HEK293 (cell line): Measurements from ENCODE around the gene EPAS1.

Experiments used
- CTCF ChIA-PET: fragments of 350-600 bp; formaldehyde crosslinking; extraction: SDS; loops from one replicate; lab custom pipeline; 2021; ENCODE audit warnings: antibody characterized with exemption; lab: Yijun Ruan, JAX
- POLR2A ChIA-PET: fragments of 300-600 bp; formaldehyde crosslinking; extraction: SDS; loops from one replicate; lab custom pipeline; 2020; ENCODE audit warnings: antibody characterized with exemption, inconsistent platforms; lab: Yijun Ruan, JAX
- H3K27ac ChIP-seq: fragments of 200-500 bp; sonication (Bioruptor generic); 2 replicates; pipeline ENCODE4 v1.5.1; 2014; ENCODE audit warnings: low read depth, low read length, control low read depth, inconsistent platforms; ENCODE audit errors: extremely low read depth
- H3K36me3 ChIP-seq, 2 experiments: fragments of 200-500 bp in 1 of 2; sonication (Bioruptor generic) in 1 of 2; 1 replicate in 1 of 2; 2 replicates in 1 of 2; pipeline ENCODE4 v1.5.1; 2014 to 2017; ENCODE audit warnings: inconsistent platforms in 2 of 2, low read length in 2 of 2; ENCODE audit not compliant: control insufficient read depth in 2 of 2, insufficient read depth in 1 of 2
- H3K4me1 ChIP-seq: fragments of 200-500 bp; sonication (Bioruptor generic); 2 replicates; pipeline ENCODE4 v1.5.1; 2014; ENCODE audit warnings: mild to moderate bottlenecking, low read length, inconsistent platforms; ENCODE audit not compliant: control insufficient read depth, insufficient read depth
- H3K4me3 ChIP-seq: 2 replicates; pipeline ENCODE4 v1.5.1; 2011; ENCODE audit warnings: low read depth, mild to moderate bottlenecking, control low read depth, low read length, moderate library complexity
- H3K9me3 ChIP-seq: fragments of 200-500 bp; sonication (Bioruptor generic); 2 replicates; pipeline ENCODE4 v1.5.1; 2014; ENCODE audit warnings: low read depth, low read length, inconsistent platforms; ENCODE audit not compliant: control insufficient read depth, insufficient read depth
- GFI1B ChIP-seq: fragments of 450-650 bp; formaldehyde crosslinking; IDR thresholded peaks from 2 replicates; pipeline ENCODE4 v1.5.1; 2016; ENCODE audit warnings: missing biosample characterization, missing genetic modification characterization
- GLIS1 ChIP-seq: fragments of 450-650 bp; formaldehyde crosslinking; IDR thresholded peaks from 2 replicates; pipeline ENCODE4 v1.5.1; 2016; ENCODE audit warnings: missing biosample characterization, missing genetic modification characterization
- KLF9 ChIP-seq: fragments of 450-650 bp; formaldehyde crosslinking; IDR thresholded peaks from 2 replicates; pipeline ENCODE4 v1.5.1; 2016; ENCODE audit warnings: missing biosample characterization, missing genetic modification characterization, low read depth
- SCRT1 ChIP-seq: fragments of 450-650 bp; formaldehyde crosslinking; IDR thresholded peaks from 2 replicates; pipeline ENCODE4 v1.5.1; 2016; ENCODE audit warnings: missing biosample characterization, missing genetic modification characterization, borderline replicate concordance
- TRIM28 ChIP-seq: IDR thresholded peaks from 2 replicates; pipeline ENCODE4 v1.6.1; 2011; ENCODE audit warnings: low read length, control low read depth, borderline replicate concordance
- ZBTB1 ChIP-seq: fragments of 450-650 bp; formaldehyde crosslinking; IDR thresholded peaks from 2 replicates; pipeline ENCODE4 v1.5.1; 2016; ENCODE audit warnings: missing biosample characterization, missing genetic modification characterization
- ZBTB11 ChIP-seq: fragments of 450-650 bp; formaldehyde crosslinking; conservative IDR thresholded peaks from 2 replicates; pipeline ENCODE4 v1.5.1; 2016; ENCODE audit warnings: low read depth, missing biosample characterization, missing genetic modification characterization
- ZBTB6 ChIP-seq: fragments of 450-650 bp; formaldehyde crosslinking; IDR thresholded peaks from 2 replicates; pipeline ENCODE4 v1.5.1; 2017; ENCODE audit warnings: missing biosample characterization, missing genetic modification characterization
- ZNF174 ChIP-seq: fragments of 450-650 bp; formaldehyde crosslinking; IDR thresholded peaks from 2 replicates; pipeline ENCODE4 v1.5.0; 2017; ENCODE audit warnings: missing biosample characterization, mild to moderate bottlenecking, missing genetic modification characterization
- ZNF274 ChIP-seq, 2 experiments: fragments of 200-500 bp in 1 of 2; fragments of 450-650 bp in 1 of 2; sonication (Bioruptor generic) in 1 of 2; formaldehyde crosslinking in 1 of 2; IDR thresholded peaks; 2 replicates each; pipeline versions ENCODE4 v1.5.1 to v1.6.1; 2014 to 2016; ENCODE audit warnings: borderline replicate concordance in 1 of 2, inconsistent platforms in 1 of 2, low read length in 1 of 2, missing biosample characterization in 1 of 2, missing genetic modification characterization in 1 of 2
- ZNF341 ChIP-seq: fragments of 450-650 bp; formaldehyde crosslinking; IDR thresholded peaks from 2 replicates; pipeline ENCODE4; 2016; ENCODE audit warnings: low read depth, missing biosample characterization, missing genetic modification characterization
- ZNF433 ChIP-seq: fragments of 450-650 bp; formaldehyde crosslinking; IDR thresholded peaks from 2 replicates; pipeline ENCODE4 v1.5.1; 2016; ENCODE audit warnings: missing biosample characterization, missing genetic modification characterization, low read depth
- ZNF473 ChIP-seq: fragments of 450-650 bp; formaldehyde crosslinking; IDR thresholded peaks from 2 replicates; pipeline ENCODE4 v1.5.1; 2017; ENCODE audit warnings: missing biosample characterization, missing genetic modification characterization
- ZNF501 ChIP-seq: fragments of 450-650 bp; formaldehyde crosslinking; IDR thresholded peaks from 2 replicates; pipeline ENCODE4 v1.5.1; 2016; ENCODE audit warnings: missing biosample characterization, missing genetic modification characterization
- ZNF600 ChIP-seq: fragments of 450-650 bp; formaldehyde crosslinking; IDR thresholded peaks from 2 replicates; pipeline ENCODE4 v1.5.1; 2016; ENCODE audit warnings: missing biosample characterization, missing genetic modification characterization
- ZNF664 ChIP-seq: fragments of 450-650 bp; formaldehyde crosslinking; IDR thresholded peaks from 2 replicates; pipeline ENCODE4 v1.5.1; 2016; ENCODE audit warnings: missing biosample characterization, missing genetic modification characterization
- ZNF701 ChIP-seq: fragments of 450-650 bp; formaldehyde crosslinking; IDR thresholded peaks from 2 replicates; pipeline ENCODE4 v1.5.1; 2016; ENCODE audit warnings: missing biosample characterization, missing genetic modification characterization
- ZNF792 ChIP-seq: fragments of 450-650 bp; formaldehyde crosslinking; IDR thresholded peaks from 2 replicates; pipeline ENCODE4 v1.5.1; 2016; ENCODE audit warnings: missing biosample characterization, missing genetic modification characterization
- TF ChIP-seq, protein P1 (sequence below): fragments of 450-650 bp; formaldehyde crosslinking; IDR thresholded peaks from 2 replicates; pipeline ENCODE4 v1.5.1; 2016; ENCODE audit warnings: missing biosample characterization, missing genetic modification characterization
- TF ChIP-seq, protein P2 (sequence below): fragments of 450-650 bp; formaldehyde crosslinking; conservative IDR thresholded peaks from 2 replicates; pipeline ENCODE4 v1.5.1; 2016; ENCODE audit warnings: low read depth, missing biosample characterization, missing genetic modification characterization
- TF ChIP-seq, protein P3 (sequence below): fragments of 450-650 bp; formaldehyde crosslinking; IDR thresholded peaks from 2 replicates; pipeline ENCODE4 v1.5.1; 2017; ENCODE audit warnings: missing biosample characterization, missing genetic modification characterization

EPAS1 gene

DNA sequence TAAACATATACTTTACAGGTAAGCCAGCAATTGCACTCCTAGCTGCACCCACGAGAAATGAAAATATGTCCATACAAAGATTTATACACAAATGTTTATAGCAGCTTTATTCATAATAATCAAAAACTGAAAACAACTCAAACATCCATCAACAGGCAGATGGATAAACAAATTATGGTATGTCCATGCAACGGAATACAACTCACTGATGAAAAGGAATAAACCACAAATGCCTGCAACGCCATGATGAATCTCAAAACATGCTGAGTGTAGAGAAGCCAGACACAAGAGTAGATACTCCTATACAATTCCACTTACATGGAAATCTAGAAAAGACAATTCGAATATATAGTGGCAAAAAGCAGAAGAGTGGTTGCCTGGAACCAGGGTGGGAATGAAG is 76.0 kb downstream of the EPAS1 start:
- Histone ChIP-seq H3K27ac (no peak overlapping the region), H3K36me3 (peaks cover 10 to 65% of the 10 kb centered on the region in 2 experiments; a peak in 2 of 3 replicates), H3K4me1 (no peaks in the 10 kb centered on the region), H3K9me3 (no peaks in the 10 kb centered on the region), H3K4me3 (no peak overlapping the region)
- ChIA-PET POLR2A (no interaction called here), CTCF (interaction anchor here (1.0 kb wide), 3 partner anchors 10 to 362 kb away, joined by 4 to 5 read pairs (median 4); no protein-coding TSS in a partner anchor)
- TF ChIP-seq GLIS1 (tag by site-specific recombination) (no peak), ZNF600 (no peak), SCRT1 (tag by site-specific recombination) (no peak), ZNF664 (tag by site-specific recombination) (no peak), ZNF274 (IDR thresholded peaks at IDR 0.05; ENCODE audit: low read length) (no peak), ZNF274 (tag by site-specific recombination; IDR thresholded peaks at IDR 0.05; ENCODE audit: borderline replicate concordance) (no peak), ZBTB1 (tag by site-specific recombination) (no peak), TRIM28 (no peak), ZNF473 (tag by site-specific recombination) (no peak), ZNF701 (tag by site-specific recombination) (no peak), ZNF792 (tag by site-specific recombination) (no peak)
- TF ChIP-seq, protein P1, sequence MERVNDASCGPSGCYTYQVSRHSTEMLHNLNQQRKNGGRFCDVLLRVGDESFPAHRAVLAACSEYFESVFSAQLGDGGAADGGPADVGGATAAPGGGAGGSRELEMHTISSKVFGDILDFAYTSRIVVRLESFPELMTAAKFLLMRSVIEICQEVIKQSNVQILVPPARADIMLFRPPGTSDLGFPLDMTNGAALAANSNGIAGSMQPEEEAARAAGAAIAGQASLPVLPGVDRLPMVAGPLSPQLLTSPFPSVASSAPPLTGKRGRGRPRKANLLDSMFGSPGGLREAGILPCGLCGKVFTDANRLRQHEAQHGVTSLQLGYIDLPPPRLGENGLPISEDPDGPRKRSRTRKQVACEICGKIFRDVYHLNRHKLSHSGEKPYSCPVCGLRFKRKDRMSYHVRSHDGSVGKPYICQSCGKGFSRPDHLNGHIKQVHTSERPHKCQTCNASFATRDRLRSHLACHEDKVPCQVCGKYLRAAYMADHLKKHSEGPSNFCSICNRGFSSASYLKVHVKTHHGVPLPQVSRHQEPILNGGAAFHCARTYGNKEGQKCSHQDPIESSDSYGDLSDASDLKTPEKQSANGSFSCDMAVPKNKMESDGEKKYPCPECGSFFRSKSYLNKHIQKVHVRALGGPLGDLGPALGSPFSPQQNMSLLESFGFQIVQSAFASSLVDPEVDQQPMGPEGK (tag by site-specific recombination), result no peak
- TF ChIP-seq, protein P2, sequence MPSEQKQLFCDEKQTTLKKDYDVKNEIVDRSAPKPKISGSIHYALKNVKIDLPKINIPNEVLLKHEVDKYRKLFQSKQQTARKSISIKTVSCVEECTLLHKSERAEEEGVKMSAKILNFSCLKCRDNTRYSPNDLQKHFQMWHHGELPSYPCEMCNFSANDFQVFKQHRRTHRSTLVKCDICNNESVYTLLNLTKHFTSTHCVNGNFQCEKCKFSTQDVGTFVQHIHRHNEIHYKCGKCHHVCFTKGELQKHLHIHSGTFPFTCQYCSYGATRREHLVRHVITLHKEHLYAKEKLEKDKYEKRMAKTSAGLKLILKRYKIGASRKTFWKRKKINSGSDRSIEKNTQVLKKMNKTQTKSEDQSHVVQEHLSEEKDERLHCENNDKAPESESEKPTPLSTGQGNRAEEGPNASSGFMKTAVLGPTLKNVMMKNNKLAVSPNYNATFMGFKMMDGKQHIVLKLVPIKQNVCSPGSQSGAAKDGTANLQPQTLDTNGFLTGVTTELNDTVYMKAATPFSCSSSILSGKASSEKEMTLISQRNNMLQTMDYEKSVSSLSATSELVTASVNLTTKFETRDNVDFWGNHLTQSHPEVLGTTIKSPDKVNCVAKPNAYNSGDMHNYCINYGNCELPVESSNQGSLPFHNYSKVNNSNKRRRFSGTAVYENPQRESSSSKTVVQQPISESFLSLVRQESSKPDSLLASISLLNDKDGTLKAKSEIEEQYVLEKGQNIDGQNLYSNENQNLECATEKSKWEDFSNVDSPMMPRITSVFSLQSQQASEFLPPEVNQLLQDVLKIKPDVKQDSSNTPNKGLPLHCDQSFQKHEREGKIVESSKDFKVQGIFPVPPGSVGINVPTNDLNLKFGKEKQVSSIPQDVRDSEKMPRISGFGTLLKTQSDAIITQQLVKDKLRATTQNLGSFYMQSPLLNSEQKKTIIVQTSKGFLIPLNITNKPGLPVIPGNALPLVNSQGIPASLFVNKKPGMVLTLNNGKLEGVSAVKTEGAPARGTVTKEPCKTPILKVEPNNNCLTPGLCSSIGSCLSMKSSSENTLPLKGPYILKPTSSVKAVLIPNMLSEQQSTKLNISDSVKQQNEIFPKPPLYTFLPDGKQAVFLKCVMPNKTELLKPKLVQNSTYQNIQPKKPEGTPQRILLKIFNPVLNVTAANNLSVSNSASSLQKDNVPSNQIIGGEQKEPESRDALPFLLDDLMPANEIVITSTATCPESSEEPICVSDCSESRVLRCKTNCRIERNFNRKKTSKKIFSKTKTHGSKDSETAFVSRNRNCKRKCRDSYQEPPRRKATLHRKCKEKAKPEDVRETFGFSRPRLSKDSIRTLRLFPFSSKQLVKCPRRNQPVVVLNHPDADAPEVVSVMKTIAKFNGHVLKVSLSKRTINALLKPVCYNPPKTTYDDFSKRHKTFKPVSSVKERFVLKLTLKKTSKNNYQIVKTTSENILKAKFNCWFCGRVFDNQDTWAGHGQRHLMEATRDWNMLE (tag by site-specific recombination), result no peak
- TF ChIP-seq, protein P3, sequence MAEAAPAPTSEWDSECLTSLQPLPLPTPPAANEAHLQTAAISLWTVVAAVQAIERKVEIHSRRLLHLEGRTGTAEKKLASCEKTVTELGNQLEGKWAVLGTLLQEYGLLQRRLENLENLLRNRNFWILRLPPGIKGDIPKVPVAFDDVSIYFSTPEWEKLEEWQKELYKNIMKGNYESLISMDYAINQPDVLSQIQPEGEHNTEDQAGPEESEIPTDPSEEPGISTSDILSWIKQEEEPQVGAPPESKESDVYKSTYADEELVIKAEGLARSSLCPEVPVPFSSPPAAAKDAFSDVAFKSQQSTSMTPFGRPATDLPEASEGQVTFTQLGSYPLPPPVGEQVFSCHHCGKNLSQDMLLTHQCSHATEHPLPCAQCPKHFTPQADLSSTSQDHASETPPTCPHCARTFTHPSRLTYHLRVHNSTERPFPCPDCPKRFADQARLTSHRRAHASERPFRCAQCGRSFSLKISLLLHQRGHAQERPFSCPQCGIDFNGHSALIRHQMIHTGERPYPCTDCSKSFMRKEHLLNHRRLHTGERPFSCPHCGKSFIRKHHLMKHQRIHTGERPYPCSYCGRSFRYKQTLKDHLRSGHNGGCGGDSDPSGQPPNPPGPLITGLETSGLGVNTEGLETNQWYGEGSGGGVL, result no peak

DNA sequence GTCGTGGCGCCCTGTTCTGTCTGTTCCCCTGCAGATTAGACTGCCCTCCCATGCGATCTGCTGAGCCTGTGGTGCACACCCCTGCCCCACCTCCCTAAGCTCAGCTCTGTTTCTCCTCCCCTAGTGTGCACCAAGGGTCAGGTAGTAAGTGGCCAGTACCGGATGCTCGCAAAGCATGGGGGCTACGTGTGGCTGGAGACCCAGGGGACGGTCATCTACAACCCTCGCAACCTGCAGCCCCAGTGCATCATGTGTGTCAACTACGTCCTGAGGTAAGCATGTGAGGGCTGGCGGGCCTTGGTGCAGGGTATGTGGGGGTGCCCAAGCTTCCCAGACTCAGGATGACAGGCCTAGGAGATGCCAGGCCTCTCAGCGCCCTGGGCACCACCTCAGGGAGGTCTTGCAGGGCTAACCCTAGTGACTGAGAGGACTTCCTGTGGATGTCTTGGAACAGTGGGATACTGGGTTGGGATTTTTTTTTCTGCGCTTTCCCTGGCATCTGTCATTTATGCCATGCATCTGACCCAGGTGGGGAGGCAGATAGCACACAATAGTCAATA is 78.4 kb downstream of the EPAS1 start:
- Histone ChIP-seq H3K27ac (no peak overlapping the region), H3K36me3 (peaks cover 13 to 75% of the 10 kb centered on the region in 2 experiments)
- no peak for TF ChIP-seq ZNF341 (tag by site-specific recombination)
- no peak for TF ChIP-seq ZBTB6 (tag by site-specific recombination)
- TF ChIP-seq ZBTB11 (tag by site-specific recombination), result no peak
- no peak for TF ChIP-seq ZNF174
- TF ChIP-seq GFI1B (tag by site-specific recombination), result no peak
- TF ChIP-seq GLIS1 (tag by site-specific recombination), result no peak
- no peak for TF ChIP-seq ZNF501
- no peak for TF ChIP-seq KLF9
- TF ChIP-seq ZNF433 (tag by site-specific recombination), result no peak

More for the DNA sequence above, 78.4 kb downstream of the EPAS1 start:
- peaks cover 9% of the 10 kb centered on the region for H3K4me1 ChIP-seq
- no peaks in the 10 kb centered on the region for H3K9me3 ChIP-seq
- ChIA-PET CTCF (interaction anchor here (0.6 to 0.7 kb wide), 3 partner anchors 87 to 819 kb away, joined by 3 to 4 read pairs (median 3); no protein-coding TSS in a partner anchor), POLR2A (no interaction called here)
- H3K4me3 ChIP-seq, result no peak overlapping the region
